HuH-7.5 (cell line): ENCODE measurements around the gene KPNA5.
"Not testable (repeated sequence)": the region's sequence is repeated elsewhere in the genome, so short reads cannot be mapped to it uniquely, and the experiment has no call there.

Experiments used
- DNase-seq: peaks from one replicate; pipeline ENCODE4 v3.0.0; 2011; ENCODE audit warnings: low spot score

Gene KPNA5

DNA sequence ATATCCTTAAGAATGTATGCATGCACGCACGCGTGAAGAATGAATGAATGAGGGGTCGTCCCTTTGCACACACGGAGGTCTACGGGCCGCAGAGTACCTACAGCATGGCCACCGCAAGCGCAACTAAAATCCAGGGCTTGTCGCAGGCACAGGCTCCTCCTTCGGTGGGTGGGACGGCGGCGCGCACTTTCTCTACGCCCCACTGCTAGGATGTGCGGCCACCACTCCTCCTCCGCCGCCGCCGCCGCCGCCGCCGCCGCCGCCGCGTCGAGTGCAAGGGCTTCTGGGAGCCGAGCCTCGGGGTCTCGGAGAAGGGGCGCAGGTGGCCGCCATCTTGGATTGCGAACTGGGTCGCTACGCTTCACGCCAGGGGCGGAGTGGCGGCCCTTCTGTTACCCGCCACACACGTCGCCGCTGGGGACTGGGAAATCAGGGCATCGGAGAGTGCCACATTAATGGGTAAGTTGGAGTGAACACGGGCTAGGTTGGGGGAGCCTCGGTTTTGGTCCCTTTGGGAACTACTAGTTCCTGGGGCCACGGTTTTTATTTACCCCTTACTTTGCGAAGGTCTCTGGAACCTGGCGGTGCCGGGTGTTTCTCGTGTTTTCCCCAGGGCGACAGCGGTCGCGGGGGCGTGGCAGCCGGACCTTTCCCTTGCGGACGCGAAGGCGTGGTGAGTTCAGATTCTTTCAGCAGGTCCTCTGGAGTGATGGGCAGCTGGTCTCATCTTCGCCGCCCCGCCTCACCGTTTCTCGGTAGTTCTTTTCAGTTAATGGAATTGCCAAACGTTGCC lies at the start of gene KPNA5:
Gene KPNA5, plus strand, starts transcription at position 332 of the 793 bp plus-strand sequence. Its CDS starts 124 bp downstream, at position 456.
- peak; percentile 76 for DNase-seq

DNA sequence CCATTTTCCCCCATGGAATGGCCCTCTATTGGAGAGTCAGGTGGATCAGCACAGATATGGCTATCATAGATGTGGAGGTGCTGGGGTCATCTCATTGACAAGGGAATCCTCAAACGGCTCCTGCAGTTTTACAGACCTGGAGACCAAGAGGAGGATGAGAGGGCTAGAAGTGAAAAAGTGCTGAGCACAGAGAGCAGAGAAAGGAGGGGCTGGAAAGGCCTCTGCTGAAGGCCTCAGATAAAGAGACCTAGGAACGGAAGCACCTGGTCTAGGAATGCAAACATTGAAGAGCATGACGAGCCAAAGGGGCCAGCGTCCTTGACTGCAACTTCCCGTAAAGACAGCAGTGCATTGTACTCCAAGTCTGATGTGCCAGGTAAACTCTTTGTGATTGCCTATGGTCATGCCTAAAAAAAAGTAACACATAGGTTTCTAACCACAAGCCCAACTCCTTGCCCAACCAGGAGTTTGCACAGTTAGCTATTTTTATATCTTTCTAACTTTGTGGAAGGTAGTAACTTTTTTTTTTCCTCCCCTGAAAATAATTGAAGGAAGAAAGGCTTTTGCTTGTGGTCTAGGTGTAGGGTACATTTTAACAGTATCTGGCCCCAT lies 49.5 kb upstream of the KPNA5 start:
- peak; percentile 29 for DNase-seq

DNA sequence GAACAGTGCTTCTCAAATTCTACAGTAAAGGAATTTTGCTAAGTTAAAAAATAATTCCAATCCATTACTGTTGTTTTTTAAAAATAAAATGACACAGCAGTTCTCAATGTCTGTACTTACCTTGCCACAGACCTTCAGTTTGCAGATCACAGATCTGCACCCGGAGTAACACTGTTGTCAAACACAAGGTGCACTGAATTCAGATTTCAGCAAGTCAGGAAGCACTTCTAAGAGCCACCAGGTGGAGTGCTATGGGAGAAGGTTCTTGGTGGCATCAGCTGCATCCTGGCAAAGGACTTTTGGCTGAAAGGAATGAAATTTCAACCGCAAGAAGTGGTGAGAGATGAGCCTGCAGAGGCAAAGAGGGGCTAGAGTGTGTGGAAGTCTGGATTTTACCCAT lies 47.3 kb upstream of the KPNA5 start:
- DNase-seq, result peak; percentile 10

DNA sequence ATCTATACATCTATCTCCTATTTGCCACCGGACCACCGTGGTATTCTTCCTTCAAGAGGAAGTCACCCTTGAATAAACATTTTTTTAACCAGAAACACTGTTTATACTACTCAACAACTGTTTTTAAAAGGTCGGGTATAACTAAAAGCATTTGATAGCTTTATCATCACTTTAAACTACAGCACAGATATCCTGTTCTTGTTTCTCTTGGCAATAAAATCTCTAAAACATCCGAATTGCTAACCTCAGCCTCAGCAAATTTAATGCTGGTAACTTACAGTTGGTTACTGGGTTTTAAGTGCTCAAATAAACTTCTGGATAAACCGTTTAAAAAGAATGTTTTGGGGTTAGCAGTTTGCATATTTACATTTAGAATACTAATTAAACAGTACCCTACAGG lies 32.9 kb upstream of the KPNA5 start:
- no peak for DNase-seq

DNA sequence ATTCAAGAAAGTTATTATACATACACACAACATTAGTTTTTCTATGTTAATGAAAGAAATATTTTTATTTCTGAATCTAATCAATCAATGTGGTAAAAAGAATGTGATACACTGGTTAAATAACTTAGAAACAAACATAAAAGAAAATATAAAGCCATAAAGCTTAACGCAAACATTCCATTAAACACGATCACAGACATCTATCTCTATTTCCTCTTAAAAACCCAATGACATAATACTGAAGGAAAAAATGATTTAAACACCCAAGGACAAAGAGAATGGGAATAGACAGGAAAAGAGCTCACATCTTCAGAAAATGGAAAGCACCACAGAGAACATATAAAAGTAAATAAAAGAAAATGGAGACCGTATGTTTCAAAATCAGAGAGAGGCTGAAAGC lies 31.9 kb upstream of the KPNA5 start:
- no peak for DNase-seq

DNA sequence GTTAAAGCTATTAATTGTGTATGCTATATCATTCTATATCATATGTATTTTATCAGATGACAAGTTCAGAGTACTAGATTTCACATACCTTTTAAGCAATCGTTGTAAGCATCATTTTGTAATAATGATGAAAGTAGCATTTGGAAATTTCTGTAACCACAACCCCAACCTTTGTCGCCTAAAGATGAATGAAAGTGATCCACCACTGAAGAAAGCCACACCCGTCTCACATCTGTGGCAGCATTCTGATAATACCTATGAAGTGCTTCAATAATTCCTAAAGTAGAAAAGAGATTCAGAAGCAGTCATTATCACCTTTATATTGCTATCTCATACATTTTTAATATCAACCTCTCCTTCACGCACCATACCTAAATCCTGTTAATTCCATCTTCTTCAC lies 29.1 kb upstream of the KPNA5 start:
- DNase-seq, result no peak

DNA sequence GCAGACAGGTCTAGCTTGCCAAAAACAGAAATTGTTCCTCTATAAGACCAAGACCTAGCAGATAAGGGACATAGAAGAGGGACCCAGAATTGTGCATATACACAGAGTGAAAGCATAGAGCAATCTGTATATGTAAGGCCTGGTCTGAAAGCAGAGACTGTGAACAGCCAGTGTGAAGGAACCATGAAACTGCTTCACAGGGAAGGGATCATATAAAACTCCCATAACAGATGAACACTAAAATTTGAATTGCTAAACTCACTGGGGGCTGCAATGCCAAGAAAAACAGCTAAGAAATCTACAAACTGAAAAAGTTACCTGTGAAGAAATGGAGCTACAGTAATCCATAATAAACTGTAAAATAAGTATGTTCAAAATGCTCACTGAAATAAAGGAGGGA lies 19.4 kb upstream of the KPNA5 start:
- no peak for DNase-seq

DNA sequence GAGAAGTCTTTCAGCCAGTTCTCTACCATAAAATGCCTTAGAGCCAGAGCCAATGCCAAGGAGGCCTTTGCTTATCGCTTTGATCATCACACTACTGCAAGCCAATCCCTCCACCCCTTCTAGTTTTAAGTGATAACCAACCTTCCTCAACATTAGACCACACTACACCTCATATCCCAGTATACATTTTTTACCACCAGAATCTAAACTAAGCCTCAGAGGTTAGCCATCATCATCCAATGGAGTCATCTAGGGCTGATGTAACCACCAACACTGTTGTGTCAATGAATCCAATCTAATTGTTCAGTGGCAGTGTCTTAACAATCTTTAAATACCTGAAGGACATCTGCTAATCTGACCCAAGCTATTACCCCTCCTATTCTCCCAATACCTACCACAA lies 18.8 kb upstream of the KPNA5 start:
- no peak for DNase-seq

DNA sequence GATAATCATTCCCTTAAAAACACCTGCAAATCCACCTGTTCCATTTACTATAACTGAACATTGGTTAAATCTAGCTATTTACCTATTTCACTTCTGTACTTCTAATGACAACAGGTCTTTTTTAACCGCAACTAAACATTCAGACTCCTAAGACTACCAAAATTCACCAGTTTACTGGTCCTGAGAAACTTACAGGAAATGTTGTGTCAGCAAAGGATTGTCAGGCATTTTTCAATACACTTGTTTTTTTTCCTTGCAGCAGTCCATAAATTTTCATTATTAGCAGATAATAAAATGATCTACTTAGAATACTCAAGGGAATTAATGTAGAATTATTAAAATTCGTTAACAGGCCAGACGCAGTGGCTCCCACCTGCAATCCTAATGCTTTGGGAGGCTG lies 17.7 kb upstream of the KPNA5 start:
- DNase-seq, result no peak

DNA sequence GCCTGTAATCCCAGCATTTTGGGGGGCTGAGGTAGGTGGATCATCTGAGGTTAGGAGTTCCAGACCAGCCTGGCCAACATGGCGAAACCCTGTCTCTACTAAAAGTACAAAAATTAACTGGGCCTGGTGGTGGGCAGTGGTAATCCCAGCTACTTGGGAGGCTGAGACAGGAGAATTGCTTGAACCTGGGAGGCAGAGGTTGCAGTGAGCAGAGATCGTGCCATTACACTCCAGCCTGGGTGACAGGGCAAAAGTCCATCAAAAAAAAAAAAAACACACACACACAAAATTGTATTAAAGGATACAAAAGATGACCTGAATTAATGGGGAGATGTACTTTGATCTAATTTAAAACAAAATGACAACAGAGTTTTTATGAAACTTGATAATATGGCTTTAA lies 16.8 kb upstream of the KPNA5 start:
- not testable (repeated sequence) for DNase-seq

DNA sequence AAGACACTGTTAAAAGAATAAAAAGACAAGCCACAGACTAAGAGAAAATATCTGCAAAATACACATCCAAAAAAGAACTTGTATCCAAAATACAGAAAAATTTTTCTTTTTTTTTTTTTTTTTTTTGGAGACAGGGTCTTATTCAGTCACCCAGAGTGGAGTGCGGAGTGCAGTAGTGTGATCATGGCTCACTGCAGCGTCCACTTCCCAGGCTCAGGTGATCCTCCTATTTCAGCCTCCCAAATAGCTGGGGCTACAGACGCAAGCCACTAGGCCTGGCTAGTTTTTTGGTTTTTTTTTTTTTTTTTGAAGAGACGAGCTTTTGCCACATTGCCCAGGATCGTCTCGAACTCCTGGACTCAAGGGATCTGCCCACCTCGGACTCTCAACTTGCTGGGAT lies 15.5 kb upstream of the KPNA5 start:
- DNase-seq, result no peak

DNA sequence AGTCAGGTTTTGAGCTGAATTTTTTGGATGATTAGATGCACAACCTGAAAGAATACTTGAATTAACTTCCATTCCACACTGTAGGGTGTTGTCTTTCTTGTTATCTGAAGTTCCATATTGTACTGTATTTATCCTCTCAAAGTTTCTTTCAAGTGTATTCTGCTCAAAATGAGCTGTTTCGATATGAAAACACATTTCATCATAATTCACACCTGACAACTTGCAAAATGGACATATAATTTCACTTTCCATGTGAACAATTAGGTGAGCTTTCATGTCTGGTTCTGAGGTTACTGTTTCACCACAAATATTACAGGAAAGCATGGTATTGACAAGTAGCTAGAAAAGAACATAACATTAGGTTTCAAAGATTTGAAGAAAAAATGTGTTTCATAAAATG lies 14.1 kb upstream of the KPNA5 start:
- DNase-seq, result no peak

DNA sequence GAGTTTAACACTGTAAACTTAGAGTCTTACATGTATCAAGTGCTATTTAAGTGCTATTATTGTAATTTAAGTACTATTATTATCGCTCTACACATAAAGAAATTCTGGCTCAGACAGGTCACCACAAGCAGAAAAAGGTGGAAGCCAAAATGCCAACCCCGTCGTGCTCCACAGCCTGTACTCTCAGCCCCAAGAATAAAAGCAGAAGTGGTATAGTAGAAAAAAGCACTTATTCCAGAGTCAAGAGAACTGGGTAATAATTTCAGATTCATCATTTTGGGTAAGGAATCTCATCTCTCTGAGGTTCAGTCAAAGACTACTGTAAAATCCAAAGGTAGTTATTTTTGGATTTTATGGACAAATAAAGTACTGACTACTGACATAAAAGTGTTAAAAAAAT lies 13.4 kb upstream of the KPNA5 start:
- no peak for DNase-seq

DNA sequence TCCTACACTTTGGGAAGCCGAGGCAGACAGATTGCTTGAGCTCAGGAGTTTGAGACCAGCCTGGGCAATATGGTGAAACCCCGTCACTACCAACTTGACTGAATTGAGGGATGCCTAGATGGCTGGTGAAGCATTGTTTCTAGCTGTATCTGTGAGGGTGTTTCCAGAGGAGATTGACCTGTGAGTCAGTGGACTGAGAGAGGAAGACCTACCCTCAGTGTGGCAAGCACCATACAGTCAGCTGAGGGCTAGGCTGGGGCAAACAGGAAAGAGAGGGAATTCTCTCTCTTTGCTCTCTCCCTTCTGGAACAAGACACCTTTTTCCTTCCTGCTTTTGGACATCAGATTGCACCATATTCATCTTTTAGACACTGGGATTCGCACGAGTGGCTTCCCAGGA lies 8.7 kb upstream of the KPNA5 start:
- no peak for DNase-seq

DNA sequence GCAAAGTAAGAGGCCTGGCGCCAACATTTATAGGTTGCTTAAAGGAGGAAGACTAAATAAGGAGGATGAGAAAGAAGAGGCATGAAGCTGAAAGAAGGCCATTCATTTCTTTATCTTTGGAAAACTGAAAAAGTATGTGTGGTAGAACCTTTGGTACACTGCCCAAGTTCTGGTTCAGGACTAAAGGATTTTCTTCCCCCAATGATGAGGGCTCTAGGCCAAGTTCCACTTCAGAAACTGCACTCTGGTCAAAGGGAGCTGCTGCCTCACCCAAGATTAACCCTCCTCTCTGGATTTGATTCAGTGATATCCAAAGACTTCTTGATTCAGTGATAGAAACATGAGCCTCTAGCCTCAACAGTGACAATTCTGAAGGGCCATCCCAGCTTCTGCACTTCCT lies 5.0 kb upstream of the KPNA5 start:
- no peak for DNase-seq

DNA sequence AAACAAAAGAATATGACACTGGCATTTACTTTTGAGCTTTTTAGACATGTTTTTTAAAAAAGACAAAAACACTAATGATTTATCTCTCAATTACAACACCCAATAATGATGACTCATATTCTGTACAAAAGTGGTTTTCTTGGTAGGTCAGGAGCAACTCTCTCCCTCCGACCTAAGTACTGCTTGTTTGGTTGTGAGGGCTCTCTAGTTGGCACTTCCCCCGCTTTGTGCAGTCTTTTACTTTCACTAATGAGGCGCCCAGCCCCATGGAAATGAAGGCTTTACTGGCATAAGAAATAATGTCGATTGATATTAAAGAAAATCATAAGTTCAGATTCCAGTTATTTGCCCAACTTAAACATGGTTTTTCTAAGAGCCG lies 1.3 kb downstream of the KPNA5 start:
- no peak for DNase-seq

DNA sequence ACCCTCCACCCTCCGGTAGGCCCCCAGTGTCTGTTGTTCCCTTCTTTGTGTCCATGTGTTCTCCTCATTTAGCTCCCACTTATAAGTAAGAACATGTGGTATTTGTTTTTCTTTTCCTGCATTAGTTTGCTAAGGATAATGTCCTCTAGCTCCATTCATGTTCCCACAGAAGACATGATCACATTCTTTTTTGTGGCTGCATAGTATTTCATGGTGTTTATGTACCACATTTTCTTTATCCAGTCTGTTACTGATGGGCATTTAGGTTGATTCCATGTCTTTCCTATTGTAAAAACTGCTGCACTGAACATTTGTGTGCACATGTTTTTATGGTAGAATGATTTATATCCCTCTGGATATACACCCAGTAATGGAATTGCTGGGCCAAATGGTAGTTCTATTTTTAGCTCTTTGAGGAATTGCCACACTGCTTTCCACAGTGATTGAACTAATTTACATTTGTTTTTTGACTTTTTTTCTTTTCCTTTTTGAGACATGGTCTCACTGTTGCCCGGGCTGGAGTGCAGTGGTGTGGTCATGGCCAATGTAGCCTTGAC lies 4.5 kb downstream of the KPNA5 start:
- DNase-seq, result no peak

DNA sequence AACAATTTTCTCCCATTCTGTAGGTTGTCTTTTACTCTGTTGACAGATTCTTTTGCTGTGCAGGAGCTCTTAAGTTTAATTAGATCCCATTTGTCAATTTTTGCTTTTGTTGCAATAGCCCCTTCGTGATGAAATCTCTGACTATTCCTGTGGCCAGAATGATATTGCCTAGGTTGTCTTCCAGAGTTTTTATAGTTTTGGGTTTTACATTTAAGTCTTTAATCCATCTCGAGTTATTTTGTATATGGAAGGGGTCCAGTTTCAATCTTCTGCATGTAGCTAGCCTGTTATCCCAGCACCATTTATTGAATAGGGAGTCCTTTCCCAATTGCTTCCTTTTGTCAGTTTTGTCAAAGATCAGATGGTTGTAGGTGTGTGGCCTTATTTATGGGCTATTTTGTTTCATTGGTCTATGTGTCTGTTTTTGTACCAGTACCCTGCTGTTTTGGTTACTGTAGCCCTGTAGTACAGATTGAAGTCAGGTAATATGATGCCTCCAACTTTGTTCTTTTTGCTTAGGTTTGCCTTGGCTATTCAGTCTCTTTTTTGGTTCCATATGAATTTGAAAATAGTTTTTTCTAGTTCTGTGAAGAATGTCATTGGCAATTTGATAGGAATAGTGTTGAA lies 5.6 kb downstream of the KPNA5 start:
- not testable (repeated sequence) for DNase-seq

DNA sequence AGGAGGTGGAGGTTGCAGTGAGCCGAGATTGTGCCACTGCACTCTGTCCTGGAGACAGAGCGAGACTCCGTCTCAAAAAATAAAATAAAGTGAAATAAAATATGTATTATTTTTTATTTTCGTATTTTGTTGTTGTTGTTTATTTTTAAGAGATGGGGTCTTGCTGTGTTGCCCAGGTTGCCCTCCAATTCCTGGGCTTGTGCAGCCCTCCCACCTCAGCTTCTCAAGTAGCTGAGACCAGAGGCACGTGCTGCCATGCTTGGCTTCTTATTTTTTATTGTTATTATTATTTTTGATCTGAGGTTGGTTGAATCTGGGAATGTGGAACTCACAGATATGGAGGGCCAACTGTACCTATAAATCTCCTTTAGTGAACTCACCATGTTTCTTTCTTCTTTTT lies 10.1 kb downstream of the KPNA5 start:
- no peak for DNase-seq

DNA sequence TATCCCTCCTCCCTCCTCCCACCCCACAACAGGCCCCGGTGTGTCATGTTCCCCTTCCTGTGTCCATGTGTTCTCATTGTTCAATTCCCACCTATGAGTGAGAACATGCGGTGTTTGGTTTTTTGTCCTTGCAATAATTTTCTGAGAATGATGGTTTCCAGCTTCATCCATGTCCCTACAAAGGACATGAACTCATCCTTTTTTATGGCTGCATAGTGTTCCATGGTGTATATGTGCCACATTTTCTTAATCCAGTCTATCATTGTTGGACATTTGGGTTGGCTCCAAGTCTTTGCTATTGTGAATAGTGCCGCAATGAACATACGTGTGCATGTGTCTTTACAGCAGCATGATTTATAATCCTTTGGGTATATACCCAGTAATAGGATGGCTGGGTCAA lies 11.9 kb downstream of the KPNA5 start:
- DNase-seq, result not testable (repeated sequence)

DNA sequence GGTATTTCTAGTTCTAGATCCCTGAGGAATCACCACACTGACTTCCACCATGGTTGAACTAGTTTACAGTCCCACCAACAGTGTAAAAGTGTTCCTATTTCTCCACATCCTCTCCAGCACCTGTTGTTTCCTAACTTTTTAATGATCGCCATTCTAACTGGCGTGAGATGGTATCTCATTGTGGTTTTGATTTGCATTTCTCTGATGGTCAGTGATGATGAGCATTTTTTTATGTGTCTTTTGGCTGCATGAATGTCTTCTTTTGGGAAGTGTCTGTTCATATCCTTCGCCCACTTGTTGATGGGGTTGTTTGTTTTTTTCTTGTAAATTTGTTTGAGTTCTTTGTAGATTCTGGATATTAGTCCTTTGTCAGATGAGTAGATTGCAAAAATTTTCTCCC lies 12.3 kb downstream of the KPNA5 start:
- not testable (repeated sequence) for DNase-seq

DNA sequence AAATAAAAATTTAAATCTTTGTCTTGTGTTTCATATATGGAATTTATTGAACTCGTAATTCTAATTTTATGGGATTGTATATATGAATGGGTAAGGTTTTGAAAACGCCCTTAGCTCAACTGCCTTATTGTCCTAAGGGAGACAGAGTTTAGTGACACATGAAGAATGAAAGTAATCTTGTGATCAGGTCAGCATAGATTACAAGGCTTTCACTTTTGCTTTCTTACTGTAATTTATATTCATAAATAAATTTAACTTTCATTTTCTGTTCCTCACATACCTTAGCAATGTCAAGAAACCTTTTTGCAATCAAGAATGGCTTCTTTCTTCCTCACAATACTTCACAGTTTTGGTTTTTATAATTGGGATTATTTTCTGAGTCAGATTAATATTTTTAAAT lies 14.4 kb downstream of the KPNA5 start:
- DNase-seq, result no peak

DNA sequence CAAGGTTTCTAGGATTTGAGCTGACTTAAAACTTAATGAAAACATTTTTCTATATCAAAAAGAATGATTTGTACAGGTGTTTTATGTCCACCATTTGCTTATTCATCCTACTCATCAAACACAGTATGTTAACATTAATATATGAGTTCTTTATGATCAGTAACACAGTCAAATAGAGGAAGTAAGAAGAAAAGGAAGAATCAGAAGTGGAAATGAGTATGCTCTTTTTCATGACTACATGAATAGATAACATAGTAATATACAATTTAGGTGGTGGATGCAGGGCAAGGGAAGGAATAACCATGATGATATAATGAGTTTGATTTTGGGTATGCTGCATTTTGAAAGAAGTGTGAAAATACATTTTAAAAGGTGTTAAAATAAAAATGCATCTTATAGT lies 16.5 kb downstream of the KPNA5 start:
- no peak for DNase-seq
